ENCODE data around the gene DUSP1. TPM values are rescaled to one million over a fixed set of nuclear protein-coding genes. Genes with fewer than 3 reads are reported as not detected.
A peak's percentile ranks its signal among the peaks of the same experiment; 100 is the strongest.

The DUSP1 gene
- total and polyA plus RNA-seq, 7 donors, result 81.8 to 287 (median 141) TPM

- DNase-seq (no peak), ATAC-seq (no peak)
- Histone ChIP-seq H3K4me1 (no peaks in the 10 kb centered on the region), H3K36me3 (ENCODE audit: insufficient read depth in 1 of 2, low read depth in 1 of 2) (no peaks in the 10 kb centered on the region), H3K27ac (no peak overlapping the region), H3K9me3 (peaks cover 4% of the 10 kb centered on the region), H3K27me3 (ENCODE audit: insufficient read depth in 3 of 3, low read length in 2 of 3) (no peaks in the 10 kb centered on the region), H3K4me3 (no peak overlapping the region)
- TF ChIP-seq, protein P1, sequence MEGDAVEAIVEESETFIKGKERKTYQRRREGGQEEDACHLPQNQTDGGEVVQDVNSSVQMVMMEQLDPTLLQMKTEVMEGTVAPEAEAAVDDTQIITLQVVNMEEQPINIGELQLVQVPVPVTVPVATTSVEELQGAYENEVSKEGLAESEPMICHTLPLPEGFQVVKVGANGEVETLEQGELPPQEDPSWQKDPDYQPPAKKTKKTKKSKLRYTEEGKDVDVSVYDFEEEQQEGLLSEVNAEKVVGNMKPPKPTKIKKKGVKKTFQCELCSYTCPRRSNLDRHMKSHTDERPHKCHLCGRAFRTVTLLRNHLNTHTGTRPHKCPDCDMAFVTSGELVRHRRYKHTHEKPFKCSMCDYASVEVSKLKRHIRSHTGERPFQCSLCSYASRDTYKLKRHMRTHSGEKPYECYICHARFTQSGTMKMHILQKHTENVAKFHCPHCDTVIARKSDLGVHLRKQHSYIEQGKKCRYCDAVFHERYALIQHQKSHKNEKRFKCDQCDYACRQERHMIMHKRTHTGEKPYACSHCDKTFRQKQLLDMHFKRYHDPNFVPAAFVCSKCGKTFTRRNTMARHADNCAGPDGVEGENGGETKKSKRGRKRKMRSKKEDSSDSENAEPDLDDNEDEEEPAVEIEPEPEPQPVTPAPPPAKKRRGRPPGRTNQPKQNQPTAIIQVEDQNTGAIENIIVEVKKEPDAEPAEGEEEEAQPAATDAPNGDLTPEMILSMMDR (IDR thresholded peaks at IDR 0.05), result no peak
- intact Hi-C loops (cut with DNase I), result no loop called here
- 90 to 91% (median 90%) methylated on average over 6 of the region's 6 CpGs for WGBS, 3 donors
Observed at GRCh38 chr5:172754596-172755356, 16.2 kb downstream of the DUSP1 start.

DNA sequence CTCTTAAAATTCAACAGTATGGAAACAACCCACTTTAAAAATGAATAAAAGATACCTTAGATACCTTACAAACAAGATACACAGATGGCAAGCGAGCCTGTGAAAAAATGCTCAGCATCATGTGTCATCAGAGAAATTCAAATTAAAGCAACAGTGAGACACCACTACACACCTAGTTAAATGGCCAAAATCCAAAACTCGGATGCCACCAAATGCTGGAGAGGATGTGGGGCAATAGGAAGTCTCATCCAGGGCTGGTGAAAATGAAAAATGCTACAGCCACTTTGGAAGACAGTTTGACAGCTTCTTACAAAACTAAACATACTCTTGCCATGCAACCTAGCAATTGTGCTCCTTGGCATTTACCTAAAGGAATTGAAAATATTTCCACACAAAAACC lies 17.9 kb downstream of the DUSP1 start:
- no peak overlapping the region for H3K4me3 ChIP-seq
- 49 to 62% (median 58%) methylated on average over 2 of the region's 2 CpGs for WGBS, 3 donors
- H3K27ac ChIP-seq, result no peak overlapping the region
- H3K9me3 ChIP-seq, result peaks cover 4% of the 10 kb centered on the region
- H3K27me3 ChIP-seq (ENCODE audit: insufficient read depth in 3 of 3, low read length in 2 of 3), result no peaks in the 10 kb centered on the region
- TF ChIP-seq, protein P1 (IDR thresholded peaks at IDR 0.05), result no peak
- ATAC-seq (no peak), DNase-seq (no peak)
- H3K4me1 ChIP-seq, result peaks cover 10% of the 10 kb centered on the region
- H3K36me3 ChIP-seq (ENCODE audit: insufficient read depth in 1 of 2, low read depth in 1 of 2), result no peaks in the 10 kb centered on the region
- intact Hi-C loops (cut with DNase I), result no loop called here

DNA sequence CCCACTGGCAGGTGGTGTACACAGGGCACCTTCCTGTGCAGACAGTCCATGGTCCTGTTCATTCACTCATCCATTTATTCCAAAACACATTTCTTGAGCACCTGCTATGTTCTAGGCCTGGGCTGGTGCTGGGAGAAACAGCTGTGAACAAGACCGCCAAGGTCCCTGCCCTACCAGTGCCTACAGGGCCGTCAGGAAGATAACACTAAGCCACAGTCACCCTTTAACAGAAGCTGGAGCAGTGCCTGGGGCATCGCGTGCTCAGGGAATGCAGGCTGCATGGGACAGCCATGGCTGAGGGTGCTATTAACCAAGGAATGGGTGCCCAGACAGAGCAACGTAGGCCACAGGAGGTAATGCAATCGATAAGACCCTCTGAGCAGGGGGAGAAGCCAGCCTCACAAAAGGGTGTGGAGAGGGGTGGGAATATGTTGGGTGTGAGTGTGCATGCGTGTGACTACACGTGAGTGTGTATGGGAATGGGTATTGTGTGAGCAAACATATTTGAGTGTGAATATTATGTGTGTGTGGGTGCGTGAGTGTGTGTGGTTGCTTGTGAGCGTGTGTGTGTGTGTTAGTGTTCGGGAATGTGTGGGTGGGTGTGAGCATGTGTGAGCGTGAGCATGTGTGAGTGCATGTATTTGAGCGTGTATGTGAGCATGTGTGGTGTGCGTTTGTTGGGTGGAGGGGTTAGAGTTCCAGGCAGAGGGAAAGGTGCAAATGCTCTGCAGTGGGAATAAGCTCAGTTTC lies 19.1 kb downstream of the DUSP1 start:
- WGBS, 3 donors, result 72 to 84% (median 74%) methylated on average over 14 of the region's 14 CpGs
- intact Hi-C loops (cut with DNase I), result no loop called here
- peak in 3 of 4 donors; percentile 29 to 60 (median 37) for ATAC-seq

DNA sequence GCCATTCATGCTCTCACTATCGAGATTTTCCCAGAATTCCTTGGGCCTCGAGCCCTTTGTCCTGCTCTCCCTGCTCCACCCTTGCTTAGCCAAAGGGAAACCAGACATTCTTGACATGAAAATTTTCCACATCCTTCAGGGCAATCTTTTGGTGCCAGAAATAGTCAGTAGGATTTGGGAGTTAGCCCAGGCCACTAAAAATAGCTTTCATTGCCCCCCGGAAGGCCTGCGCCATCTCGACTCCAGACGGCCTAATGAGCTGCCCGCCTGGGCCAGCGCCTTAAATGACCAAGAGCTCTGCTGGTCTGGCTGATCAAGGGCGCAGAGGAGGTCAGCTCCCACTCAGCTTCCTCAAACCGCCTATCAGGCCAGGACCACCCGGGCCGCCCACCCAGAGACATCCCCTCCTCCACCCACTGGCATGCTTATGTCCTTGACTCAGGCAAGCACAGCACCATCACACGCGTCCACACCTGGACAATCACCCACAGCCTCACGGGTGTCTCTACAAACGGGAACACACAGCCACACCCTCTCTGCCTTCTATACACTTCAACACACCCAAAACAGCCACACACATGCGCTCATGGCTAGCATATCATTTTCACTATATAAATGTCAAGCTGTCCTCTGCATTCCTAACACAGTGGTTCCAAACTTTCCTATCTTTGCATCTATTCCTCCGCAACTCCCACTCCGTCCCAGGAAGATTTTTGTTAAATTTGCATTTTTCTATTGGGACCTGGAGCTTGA lies 20.9 kb downstream of the DUSP1 start:
- TF ChIP-seq, protein P1 (IDR thresholded peaks at IDR 0.05), result no peak
- 34 to 51% (median 35%) methylated on average over 19 of the region's 19 CpGs for WGBS, 3 donors
- Histone ChIP-seq H3K36me3 (ENCODE audit: insufficient read depth in 1 of 2, low read depth in 1 of 2) (no peaks in the 10 kb centered on the region), H3K9me3 (no peaks in the 10 kb centered on the region), H3K27ac (peak overlapping the region; percentile 73), H3K27me3 (ENCODE audit: insufficient read depth in 3 of 3, low read length in 2 of 3) (no peaks in the 10 kb centered on the region), H3K4me3 (no peak overlapping the region), H3K4me1 (peaks cover 15% of the 10 kb centered on the region)
- no peak for DNase-seq
- ATAC-seq, result peak in 3 of 4 donors; percentile 25 to 52 (median 35)
- intact Hi-C loops (cut with DNase I), result no loop called here

More for the DNA sequence above, 19.1 kb downstream of the DUSP1 start:
- Histone ChIP-seq H3K27me3 (ENCODE audit: insufficient read depth in 3 of 3, low read length in 2 of 3) (no peaks in the 10 kb centered on the region), H3K9me3 (peaks cover 4% of the 10 kb centered on the region), H3K36me3 (ENCODE audit: insufficient read depth in 1 of 2, low read depth in 1 of 2) (no peaks in the 10 kb centered on the region), H3K4me1 (peaks cover 15% of the 10 kb centered on the region), H3K4me3 (no peak overlapping the region), H3K27ac (no peak overlapping the region)
- no peak for DNase-seq
- TF ChIP-seq, protein P1 (IDR thresholded peaks at IDR 0.05), result no peak
